ENCODE measurements around the gene KCNQ1.

The KCNQ1 gene

DNA sequence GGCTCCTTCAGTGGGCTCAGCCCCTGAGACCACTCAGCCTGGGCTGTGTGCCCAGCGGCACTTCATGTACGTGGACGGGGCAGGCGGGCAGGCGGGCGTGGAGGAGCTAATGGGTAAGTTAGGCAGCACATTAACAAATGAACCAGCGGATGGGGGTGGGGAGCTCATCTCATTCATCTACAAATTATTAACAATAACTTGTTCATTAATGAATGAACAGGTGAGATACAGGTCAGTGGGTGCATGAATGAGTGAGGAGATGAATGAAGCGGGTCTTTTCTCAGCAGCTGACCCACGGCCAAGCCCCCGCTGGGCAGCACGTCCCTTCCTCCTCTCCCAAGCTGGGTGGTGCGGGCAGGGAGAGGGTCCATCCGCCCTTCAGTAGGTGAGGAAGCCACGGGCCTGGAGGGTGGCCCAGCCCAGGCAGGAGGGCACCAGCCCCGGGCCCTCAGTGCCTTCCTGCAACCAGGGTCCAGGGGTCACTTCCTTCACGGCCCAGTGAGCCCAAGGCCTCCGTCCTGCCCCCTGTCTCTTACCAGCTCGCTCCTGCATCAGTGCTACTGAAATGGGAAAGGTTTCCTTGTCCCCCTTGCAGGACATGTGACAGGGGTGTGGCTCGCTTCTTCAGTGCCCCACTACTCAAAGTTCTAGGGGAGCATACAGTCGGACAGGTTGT is 315.5 kb downstream of the KCNQ1 start:
- DNase-seq = no peak

DNA sequence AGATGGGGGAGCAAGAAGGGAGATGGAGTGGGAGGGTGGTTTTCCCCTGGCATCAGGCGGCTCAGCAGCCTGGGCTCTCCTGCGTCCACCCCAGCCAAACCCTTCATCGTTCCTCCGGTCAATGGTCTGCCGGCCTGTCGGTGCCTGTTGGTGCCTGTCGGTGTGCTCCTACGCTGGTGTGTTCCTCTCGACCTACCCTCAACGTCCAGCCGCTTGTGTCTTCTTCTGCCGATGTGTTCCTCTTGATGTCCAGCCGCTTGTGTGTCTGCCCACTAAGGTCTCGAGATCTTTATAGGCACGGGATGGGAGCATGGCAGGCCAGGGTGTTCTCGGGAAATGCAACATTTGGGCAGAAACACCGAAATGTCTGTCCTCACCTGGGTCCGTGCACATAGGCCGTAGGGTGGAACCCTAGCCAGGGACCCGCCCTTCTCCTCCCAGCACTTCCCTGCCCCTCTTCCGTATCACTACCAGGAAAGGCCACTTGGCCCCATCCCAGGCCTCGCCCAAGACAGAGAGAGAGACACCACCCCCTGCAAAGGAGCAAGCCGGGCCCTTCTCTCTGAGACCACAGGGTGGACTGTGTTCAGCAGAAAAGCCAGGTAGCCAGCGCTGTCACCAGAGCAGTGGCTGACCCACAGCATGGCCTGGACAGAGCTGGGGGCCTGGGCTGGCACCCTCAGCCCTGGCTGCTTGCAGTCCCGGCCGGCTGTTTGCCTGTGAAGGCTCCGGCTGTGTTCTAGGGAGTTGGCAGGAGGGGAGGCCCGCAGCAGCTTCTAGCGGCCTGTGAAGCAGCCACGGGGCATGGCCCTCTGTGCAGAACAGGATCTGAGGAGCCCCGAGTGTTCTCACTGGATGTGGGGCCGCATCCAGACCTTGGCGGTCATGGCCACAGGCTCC is 316.6 kb downstream of the KCNQ1 start:
- no peak for DNase-seq

DNA sequence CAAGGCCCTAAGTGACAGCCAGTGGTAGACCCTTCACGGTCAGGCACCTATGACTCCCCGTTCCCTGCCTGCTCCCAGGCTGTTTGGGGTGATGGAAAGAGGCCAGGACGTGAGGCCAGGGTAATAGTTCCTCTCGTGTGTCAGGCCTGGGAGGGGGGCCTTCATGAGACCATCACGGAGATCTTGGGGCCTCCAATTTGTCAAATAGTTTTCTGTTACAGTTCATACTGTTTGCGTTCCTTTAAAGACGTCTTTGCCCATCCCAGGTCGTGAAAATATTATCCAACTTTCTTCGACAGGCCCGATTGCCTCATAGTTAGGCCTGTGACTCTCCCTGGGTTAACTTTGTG is 317.2 kb downstream of the KCNQ1 start:
- DNase-seq = no peak

DNA sequence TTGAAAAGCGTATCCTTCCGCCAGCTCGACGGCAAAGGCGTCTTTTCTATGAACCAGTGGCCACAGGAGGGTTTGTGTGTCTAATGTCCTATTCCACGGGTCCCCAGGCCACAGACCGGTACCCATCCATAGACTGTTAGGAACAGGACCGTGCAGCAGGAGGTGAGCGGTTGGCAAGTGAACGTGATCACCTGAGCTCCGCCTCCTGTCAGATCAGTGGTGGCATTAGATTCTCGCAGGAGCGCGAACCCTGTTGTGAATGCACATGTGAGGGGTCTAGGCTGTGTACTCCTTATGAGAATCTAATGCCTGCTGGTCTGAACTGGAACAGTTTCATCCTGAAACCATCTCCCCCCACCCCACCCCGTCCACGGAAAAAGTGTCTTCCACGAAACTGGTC is 317.6 kb downstream of the KCNQ1 start:
- no peak for DNase-seq

DNA sequence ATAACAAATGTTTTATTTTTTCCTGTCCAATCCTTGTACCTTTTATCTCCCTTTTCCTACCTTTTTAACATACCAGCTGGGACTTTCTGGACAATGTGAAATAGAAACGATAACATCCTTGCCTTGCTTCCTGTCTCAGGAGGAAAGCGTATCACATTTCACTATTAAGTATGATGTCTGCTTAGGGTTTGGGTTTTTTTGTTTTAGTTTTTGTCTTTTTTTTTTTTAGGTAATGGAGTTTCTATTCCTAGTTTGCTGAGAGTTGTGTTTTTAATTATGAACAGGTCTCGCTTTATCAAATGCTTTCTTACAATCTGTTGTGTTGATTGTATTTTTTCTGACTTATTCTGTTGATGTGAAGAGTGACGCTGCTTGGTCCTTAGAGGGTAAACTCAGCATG is 319.2 kb downstream of the KCNQ1 start:
- no peak for DNase-seq

DNA sequence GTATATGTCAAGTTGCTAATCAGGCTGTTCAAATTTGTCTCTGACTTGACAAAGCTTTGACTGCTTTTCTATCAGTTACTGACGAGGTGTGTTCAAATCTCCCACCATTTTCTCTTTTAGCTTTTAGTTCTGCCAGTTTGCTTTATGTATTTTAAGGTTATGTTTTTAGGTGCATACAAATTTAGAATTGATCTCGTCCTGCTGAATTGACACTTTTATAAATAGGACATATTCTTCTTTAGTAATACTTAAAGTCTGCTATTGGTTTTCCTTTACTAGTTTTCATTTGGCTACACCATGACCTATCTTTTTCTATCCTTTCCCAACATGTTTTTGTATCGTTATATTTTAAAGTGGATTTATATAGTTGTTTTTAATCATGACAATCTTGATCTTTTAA is 320.7 kb downstream of the KCNQ1 start:
- DNase-seq = no peak

DNA sequence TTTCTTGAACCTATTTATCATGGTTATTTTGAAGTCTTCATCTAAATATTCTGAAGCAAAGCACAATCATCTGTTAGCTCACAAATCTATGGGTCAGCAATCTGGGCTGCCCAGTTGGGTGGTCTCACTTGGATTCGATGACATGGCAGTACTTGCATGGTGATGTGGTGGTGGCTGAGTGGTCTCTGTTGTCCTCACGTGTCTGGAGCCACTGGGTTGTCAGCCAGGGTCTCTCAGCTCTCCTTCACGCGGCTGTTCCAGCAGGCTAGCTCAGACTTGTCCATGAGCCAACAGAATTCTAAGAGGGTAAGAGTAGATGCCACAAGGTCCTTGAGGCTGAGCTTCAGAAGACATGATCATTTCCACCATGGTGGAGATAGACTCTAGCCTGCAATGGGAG is 321.4 kb downstream of the KCNQ1 start:
- DNase-seq = no peak

DNA sequence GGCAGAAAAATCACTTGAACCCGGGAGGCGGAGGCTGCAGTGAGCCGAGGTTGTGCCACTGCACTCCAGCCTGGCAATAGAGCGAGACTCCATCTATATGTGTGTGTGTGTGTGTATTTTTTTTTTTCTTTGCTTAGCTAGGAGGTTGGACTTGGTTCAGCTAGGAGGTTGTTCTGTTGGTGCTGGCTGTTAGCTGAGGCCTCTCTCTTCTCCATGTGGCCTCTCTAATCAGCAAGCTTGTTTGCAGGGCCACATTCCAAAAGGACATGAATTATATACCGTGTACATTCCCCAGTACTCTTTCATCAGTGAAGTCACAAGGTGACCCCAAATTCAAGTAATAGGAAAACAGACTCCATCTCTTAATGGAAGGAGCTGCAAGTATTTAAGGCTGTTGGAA is 322.3 kb downstream of the KCNQ1 start:
- DNase-seq = no peak

DNA sequence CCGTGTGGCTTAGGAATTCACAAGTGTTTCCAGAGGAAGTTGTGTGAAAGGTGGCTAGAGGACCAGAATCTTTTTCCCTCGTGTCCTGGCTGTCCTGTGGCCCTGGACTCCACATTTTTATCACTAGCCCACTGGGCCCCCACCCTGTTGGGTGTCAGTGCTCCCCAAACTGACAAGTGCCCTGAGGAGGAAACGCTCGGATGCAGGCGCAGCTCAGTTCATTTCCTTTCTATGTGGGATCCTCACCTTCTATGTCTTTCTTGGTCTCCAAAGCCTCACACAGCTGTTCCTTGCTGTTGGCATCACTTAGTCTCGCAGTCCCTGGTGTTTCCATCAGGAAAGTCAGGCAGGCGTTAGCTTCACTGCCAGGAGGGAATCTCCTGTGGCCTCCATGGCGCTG is 323.0 kb downstream of the KCNQ1 start:
- DNase-seq = no peak

DNA sequence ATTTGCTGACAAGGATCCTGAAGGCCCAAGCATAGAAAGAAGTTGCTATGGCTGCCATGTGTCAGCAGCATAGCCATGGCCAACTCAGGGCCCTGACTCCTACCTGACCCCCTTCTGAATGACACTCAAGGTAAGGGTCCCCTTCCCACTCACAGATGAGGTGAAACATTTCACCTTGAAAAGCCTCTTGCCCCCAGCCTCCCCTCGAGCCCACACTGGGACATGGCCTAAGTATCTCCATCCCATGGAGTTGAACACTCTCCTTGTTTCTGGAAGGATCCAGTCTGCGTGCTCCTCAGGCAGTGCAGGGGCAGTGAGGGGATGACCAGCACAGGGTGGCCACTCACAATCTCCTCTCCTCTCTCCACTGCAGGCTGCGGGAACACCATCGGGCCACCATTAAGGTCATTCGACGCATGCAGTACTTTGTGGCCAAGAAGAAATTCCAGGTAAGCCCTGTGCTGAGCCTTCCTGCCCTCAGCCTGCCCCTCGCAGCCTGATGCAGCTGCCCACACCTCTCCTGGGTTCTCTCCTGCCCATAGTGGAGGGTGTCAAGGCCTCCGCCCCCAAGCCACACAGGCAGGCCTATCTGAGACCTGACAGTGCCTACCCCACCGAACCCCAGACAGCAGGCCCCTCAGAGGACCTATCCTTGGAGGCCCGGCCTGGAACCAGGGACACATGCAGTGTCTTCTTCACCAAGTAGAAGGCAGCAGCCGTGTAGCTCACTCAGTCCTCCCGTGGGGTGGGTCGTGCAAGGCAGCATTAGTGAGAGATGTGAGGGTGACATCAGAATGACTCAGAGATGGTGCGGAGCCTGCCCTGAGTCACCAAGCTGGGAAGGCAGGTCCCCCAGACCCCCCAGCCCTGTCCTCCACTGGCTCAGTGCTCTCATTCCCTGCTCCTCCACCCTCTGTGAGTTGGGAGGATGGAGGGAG is 323.9 kb downstream of the KCNQ1 start:
- no peak for DNase-seq

DNA sequence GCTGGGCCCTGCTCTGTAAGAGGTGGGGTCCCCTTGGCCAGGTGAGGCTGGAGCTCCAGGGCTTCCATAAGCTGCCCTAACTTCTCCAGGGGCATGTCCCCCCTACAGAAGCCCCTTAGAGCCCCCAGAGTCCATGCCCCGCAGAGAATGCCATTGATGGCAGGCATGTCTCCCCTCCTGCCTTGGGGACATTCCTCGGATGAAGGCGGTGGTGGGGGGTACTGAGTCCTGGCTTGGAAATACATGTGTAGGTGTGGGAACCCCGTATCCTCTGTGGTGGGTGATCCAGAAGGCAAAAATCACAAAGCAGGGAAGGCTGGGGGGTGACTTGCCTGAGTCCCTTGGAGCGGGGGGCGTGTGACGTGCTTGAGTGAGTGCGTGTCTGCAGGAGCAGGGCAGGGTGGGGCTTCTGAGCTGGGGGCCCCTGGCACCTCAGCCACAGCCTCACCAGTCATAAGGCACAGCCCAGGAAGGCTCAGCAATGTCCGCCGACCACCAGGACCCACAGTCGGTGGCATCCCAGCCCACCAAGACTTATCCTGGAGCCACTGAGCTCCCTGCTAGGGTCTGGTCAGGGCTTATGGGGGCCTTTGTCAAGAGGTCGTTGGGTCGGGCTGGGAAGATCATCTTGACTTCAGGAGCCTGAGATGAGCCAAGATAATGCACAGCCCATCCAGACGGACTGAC is 324.7 kb downstream of the KCNQ1 start:
- no peak for DNase-seq

DNA sequence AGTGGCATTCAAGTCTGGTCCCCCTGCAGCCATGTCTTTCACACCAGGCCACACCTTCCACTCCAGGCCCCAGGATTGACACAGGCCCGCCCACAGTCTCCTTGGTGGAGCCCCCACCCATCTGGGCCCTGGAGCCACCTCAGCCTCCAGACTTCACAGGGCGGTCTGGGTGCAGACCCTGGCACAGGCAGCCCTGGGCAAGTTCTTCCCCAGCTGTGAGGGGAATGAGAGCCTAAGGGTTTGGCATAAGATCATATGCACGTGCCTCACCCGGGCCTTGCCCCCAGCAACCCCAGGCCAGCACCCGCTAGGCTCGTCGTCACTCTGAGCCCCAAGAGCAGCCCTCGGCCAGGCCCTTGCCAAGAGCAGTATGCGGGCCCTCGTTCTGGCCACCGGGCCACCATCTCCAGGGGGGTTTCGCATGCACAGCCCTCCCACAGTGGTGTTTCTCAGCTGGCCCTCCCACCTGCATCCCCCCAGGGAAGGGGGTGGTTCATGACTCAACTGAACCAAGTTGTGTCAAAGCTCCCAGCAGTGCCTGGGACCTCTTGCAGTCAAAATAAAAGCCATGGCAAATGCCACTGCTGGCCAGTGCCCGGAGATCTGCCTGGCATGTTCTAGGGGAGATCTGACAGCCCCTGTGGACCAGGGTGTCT is 325.4 kb downstream of the KCNQ1 start:
- DNase-seq = no peak

DNA sequence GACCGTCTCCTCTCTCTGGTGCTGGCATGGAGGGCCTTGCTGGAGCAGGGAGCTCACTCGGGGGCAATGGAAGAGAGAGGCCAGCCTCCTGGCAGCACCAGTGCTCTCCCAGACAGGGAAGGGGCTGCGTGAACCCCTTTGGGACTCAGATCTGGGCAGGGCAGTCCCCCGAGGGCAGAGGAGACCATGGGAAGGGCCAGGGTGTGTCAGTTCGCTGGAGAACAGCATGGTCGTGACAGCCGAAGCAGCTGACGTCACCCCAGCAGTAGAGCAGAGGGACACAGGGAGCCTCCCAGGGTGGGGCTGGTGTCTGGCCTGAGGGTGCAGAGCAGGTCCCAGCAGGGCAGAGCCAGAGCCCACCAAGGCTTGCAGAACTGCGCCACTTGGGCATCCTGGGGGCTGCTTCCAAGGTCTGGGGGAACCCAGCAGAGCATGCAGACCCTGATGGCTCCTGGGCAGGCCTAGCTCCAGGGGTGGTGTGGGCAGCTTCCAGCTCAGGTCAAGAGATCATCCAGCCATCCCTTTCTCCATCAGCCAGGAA is 326.0 kb downstream of the KCNQ1 start:
- DNase-seq = no peak

DNA sequence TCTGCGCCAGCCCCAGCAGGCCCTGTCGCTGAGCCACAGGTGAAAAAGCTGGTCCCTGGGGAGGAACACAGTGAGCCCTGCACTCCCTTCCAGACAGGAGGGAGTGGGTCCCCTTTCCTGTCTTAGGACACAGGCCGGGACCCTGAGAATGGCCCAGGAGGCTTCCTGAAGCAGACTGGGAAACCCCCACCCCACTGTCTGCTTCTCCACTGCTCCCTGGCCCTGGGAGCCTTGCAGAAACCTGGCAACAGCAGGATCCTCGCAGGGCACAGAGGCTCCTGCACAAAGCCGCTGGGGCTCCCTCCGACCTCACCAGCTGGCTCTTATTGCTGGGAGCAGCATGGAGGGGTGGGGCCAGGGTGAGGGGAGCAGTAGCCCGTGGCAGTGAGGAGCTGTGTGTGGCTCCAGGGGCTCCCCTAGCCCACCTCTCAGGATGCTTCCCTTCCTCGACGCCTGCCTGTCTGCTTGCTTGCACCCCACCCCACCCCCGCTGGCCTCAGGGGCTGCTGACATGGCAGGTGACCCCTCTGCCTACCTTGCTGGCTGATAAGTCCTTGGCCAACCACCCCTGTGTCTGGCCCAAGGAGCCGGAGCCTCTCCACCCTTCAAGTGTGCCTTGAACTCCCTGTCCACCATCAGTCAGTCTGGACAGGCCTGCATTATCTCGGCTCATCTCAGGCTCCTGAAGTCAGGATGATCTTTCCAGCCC is 327.1 kb downstream of the KCNQ1 start:
- DNase-seq = no peak

DNA sequence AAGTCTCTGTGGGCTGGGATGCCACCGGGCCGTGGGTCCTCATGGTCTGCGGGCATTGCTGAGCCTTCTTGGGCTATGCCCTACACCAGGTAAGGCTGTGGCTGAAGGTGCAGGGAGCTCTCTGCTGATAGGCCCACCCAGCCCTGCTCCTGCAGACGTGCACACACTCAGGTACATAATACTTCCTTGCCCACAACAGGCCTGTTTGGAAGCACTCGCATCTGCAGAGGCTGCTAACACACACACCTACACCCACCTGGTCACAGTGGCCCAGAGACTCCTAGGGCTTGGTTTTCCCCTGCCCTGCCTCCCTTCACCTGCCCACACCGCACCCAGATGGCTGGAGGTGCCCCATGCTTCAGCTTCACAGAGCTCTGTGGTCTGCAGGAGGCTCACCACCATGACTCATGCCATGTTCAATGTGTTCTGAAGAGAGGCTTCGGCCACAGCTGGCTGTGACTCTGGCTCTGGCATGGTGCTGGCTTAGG is 327.8 kb downstream of the KCNQ1 start:
- no peak for DNase-seq

DNA sequence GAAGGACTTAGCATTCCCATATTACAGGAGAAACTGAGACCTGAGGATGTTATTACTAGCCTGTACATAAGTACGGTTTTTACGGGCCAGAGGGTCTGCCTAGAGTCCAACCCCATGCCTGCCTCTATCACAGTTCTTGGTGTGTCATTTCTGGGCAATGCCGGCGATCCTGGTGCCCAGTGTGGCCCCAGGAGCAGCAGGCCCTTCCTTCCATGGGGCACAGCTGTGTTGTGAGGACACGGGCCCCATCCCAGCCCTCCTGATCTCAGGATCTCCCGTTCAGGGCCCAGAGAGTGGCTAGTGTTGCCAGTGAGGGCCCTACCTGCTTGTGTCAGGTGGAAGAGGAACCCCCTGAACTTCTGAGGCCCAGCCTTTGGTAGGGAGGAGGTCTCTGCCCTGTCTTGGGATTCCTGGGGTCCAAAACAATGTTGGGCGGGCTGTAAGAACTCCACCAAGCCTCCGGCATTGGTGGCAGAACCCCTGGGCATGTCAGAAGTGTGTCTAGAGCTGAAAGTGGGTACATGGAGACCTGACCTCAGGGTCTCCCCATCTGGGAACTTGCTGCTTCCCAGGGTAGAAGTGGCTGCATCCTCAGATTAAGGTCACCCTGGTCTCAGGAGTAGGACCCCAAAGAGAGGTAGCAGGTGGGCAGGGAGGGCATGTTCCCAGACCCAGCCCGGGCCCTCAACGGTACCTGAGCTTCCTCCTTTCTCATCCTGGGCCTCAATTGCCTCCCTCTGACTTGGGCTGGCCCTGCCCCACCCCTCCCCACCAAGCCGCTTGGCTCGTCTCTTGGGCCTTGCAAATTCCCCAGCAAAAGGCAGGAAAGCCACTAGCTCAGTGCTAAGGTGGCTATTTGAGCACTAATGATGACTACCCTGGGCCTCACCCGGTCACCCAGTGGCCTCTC is 329.6 kb downstream of the KCNQ1 start:
- DNase-seq = no peak

DNA sequence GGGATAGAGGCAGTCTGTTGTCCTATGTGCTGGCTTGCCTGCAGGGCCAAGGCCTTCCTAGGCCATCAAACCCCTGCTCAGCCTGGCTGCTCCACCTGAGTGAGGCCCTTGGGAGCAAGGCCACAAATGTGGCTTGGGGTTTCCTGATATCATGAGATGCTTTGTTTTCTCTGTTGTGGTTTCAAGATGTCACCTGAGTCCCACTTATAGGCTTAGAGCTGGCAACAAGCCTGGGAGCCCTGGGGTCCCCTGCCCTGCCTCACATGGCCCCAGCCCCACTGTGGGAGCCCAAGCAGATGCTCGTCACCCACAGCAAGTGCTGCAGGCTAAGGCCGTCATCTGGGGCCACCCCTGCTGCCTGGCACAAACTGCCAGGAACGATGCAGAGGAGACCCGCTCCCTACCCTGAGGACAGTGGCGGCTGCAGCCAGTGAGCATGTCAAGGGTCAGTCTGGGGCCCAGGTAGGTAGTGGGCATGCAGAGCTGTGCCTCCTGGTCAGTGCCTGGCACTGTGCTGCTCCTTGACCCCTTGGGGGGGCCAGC is 330.3 kb downstream of the KCNQ1 start:
- no peak for DNase-seq

DNA sequence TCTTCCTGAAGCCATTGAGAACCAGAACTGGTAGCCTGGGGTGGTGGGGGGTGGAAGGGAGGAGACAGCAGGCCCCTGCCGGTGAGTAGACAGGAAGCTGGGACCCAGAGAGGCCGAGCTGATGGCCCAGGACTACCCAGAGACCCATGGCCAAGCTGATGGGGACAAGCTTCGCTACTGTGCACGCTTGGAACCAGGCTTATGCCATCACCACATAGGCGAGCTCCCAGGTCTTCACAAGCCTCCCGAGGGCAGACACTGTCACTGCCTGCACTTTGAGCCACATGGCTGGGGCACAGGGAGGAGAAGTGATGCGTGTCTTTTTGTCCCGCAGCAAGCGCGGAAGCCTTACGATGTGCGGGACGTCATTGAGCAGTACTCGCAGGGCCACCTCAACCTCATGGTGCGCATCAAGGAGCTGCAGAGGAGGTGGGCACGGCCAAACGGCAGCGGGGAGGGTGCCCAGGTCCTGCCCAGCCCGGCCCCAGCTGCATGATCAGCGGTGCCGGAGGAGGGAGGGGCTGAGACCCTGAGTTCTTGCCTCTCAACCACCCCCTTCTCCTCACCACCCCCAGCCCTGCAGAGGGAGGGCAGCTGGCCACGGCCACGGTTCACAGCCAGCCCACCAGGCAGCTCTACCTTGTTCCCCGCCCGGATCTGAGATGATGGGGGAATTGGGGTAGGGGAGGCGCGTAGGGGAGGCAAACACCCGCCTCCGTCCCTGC is 331.0 kb downstream of the KCNQ1 start:
- DNase-seq = no peak
